ENCODE measurements around the gene SRGAP1. TPM values are rescaled to one million over a fixed set of nuclear protein-coding genes. Genes with fewer than 3 reads are reported as not detected.
"Not testable (repeated sequence)": the region's sequence is repeated elsewhere in the genome, so short reads cannot be mapped to it uniquely, and the experiment has no call there.

Gene SRGAP1
- total and polyA plus RNA-seq, 2 experiments from 2014 or later, result 13.0 to 29.4 TPM

DNA sequence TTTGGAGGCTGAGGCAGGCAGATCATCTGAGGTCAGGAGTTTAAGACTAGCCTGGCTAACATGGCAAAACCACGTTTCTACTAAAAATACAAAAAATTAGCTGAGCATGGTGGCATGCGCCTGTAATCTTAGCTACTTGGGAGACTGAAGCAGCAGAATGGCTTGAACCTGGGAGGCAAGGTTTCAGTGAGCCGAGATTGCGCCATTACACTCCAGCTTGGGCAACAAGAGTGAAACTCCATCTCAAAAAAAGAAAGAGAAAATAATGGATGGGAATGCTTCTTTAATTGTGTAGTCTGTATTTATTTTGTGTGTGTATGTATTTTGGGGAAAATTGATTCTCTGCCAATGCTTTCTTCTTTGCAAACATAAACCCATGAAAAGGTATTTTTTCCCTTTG lies 32.5 kb downstream of the SRGAP1 start:
- H3K27me3 ChIP-seq (replicated peaks; ENCODE audit: insufficient read depth), result no peaks in the 10 kb centered on the region
- in situ Hi-C loops (cut with MboI), result no loop called here
- H3K36me3 ChIP-seq (ENCODE audit: low read depth), result 0 out of 2 replicates have a peak, but pooled peaks cover 5% of the 10 kb centered on the region
- peaks cover 15% of the 10 kb centered on the region; the same call in 1 of the 2 replicates for H3K4me1 ChIP-seq (ENCODE audit: insufficient read depth)
- H3K4me2 ChIP-seq (ENCODE audit: unreplicated experiment), result no peak overlapping the region
- no peak overlapping the region for H3K27ac ChIP-seq
- H3K79me2 ChIP-seq (ENCODE audit: insufficient read depth), result peaks cover 100% of the 10 kb centered on the region
- H3F3A ChIP-seq (ENCODE audit: insufficient read depth), result peaks cover 16% of the 10 kb centered on the region
- no peak overlapping the region for H2AFZ ChIP-seq
- no peaks in the 10 kb centered on the region for H3K9me2 ChIP-seq (ENCODE audit: insufficient read depth)
- no peak for TF ChIP-seq EZH2phosphoT487 (IDR thresholded peaks at IDR 0.05; ENCODE audit: insufficient read depth, low read depth)
- TF ChIP-seq EZH2 (IDR thresholded peaks at IDR 0.05; ENCODE audit: insufficient read depth, poor library complexity, severe bottlenecking), result no peak
- H3K4me3 ChIP-seq, result no peak overlapping the region
- no peaks in the 10 kb centered on the region for H3K9me3 ChIP-seq (ENCODE audit: low read depth)
- WGBS, 2 experiments (ENCODE audit: low coverage in 1 of 2, low lambda C conversion rate in 2 of 2, missing lambda C conversion rate in 2 of 2), result 78% methylated on average over 4 of the region's 4 CpGs
- DNase-seq, result no peak
- H3K9ac ChIP-seq, result no peak overlapping the region
- peaks cover 17% of the 10 kb centered on the region; the same call in 1 of the 2 replicates for H4K20me1 ChIP-seq (ENCODE audit: insufficient read depth)

GRCh38 chr12:63877693-63878092 lies 33.2 kb downstream of the SRGAP1 start:
- in situ Hi-C loops (cut with MboI), result no loop called here
- no peak overlapping the region for H3K27ac ChIP-seq
- WGBS, 2 experiments (ENCODE audit: low coverage in 1 of 2, low lambda C conversion rate in 2 of 2, missing lambda C conversion rate in 2 of 2), result 100% methylated on average over 1 of the region's 1 CpG

DNA sequence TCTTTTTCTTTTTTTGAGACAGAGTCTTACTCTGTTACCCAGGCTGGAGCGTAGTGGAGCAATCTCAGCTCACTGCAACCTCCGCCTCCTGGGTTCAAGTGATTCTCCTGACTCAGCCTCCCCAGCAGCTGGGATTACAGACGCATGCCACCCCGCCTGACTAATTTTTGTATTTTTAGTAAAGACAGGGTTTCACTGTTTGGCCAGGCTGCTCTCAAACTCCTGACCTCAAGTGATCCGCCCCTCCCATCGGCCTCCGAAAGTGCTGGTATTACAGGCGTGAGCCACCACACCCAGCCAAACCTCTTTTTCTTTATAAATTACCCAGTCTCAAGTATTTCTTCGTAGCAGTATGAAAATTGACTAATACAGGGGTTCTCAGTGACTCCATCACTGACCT lies 35.7 kb downstream of the SRGAP1 start:
- H4K20me1 ChIP-seq (ENCODE audit: insufficient read depth), result peaks cover 11% of the 10 kb centered on the region; the same call in 1 of the 2 replicates
- in situ Hi-C loops (cut with MboI); H3K4me2 ChIP-seq (ENCODE audit: unreplicated experiment); H3K27me3 ChIP-seq (replicated peaks; ENCODE audit: insufficient read depth); H3K9me3 ChIP-seq (ENCODE audit: low read depth); H3K27ac ChIP-seq; H3K9ac ChIP-seq; DNase-seq; H3K4me3 ChIP-seq; H3K9me2 ChIP-seq (ENCODE audit: insufficient read depth); H2AFZ ChIP-seq: not testable (repeated sequence)
- H3K79me2 ChIP-seq (ENCODE audit: insufficient read depth), result peaks cover 100% of the 10 kb centered on the region
- H3K4me1 ChIP-seq (ENCODE audit: insufficient read depth), result peaks cover 15% of the 10 kb centered on the region; the same call in 1 of the 2 replicates
- H3K36me3 ChIP-seq (ENCODE audit: low read depth), result peaks cover 11% of the 10 kb centered on the region; the same call in 1 of the 2 replicates
- peaks cover 12% of the 10 kb centered on the region; the same call in 1 of the 2 replicates for H3F3A ChIP-seq (ENCODE audit: insufficient read depth)
- whole genome bisulfite sequencing, 2 experiments (ENCODE audit: low coverage in 1 of 2, low lambda C conversion rate in 2 of 2, missing lambda C conversion rate in 2 of 2), result 92 to 98% methylated on average over 9 of the region's 9 CpGs

More at GRCh38 chr12:63877693-63878092, 33.2 kb downstream of the SRGAP1 start:
- TF ChIP-seq EZH2phosphoT487 (IDR thresholded peaks at IDR 0.05; ENCODE audit: insufficient read depth, low read depth), result no peak
- TF ChIP-seq EZH2 (IDR thresholded peaks at IDR 0.05; ENCODE audit: insufficient read depth, poor library complexity, severe bottlenecking), result no peak
- no peak overlapping the region for H3K4me2 ChIP-seq (ENCODE audit: unreplicated experiment)
- H3K9me2 ChIP-seq (ENCODE audit: insufficient read depth), result no peaks in the 10 kb centered on the region
- no peak overlapping the region for H2AFZ ChIP-seq
- DNase-seq, result no peak
- peaks cover 11% of the 10 kb centered on the region; the same call in 1 of the 2 replicates for H4K20me1 ChIP-seq (ENCODE audit: insufficient read depth)
- H3K9me3 ChIP-seq (ENCODE audit: low read depth), result no peaks in the 10 kb centered on the region
- H3K27me3 ChIP-seq (replicated peaks; ENCODE audit: insufficient read depth), result no peaks in the 10 kb centered on the region
- peaks cover 14% of the 10 kb centered on the region for H3F3A ChIP-seq (ENCODE audit: insufficient read depth)
- peaks cover 15% of the 10 kb centered on the region; the same call in 1 of the 2 replicates for H3K4me1 ChIP-seq (ENCODE audit: insufficient read depth)
- H3K4me3 ChIP-seq, result no peak overlapping the region
- peaks cover 100% of the 10 kb centered on the region for H3K79me2 ChIP-seq (ENCODE audit: insufficient read depth)
- H3K9ac ChIP-seq, result no peak overlapping the region
- H3K36me3 ChIP-seq (ENCODE audit: low read depth), result peaks cover 6% of the 10 kb centered on the region; the same call in 1 of the 2 replicates

GRCh38 chr12:63880742-63881263 lies 36.3 kb downstream of the SRGAP1 start:
- Histone ChIP-seq H3F3A (ENCODE audit: insufficient read depth) (0 out of 2 replicates have a peak, but pooled peaks cover 12% of the 10 kb centered on the region), H3K36me3 (ENCODE audit: low read depth) (peaks cover 11% of the 10 kb centered on the region; the same call in 1 of the 2 replicates), H3K4me1 (ENCODE audit: insufficient read depth) (peaks cover 11% of the 10 kb centered on the region; the same call in 1 of the 2 replicates), H4K20me1 (ENCODE audit: insufficient read depth) (peaks cover 11% of the 10 kb centered on the region; the same call in 1 of the 2 replicates), H3K79me2 (ENCODE audit: insufficient read depth) (peaks cover 100% of the 10 kb centered on the region), H3K4me3 (no peak overlapping the region), H3K9me3 (ENCODE audit: low read depth) (no peaks in the 10 kb centered on the region), H3K27me3 (replicated peaks; ENCODE audit: insufficient read depth) (no peaks in the 10 kb centered on the region), H3K9ac (no peak overlapping the region), H3K4me2 (ENCODE audit: unreplicated experiment) (no peak overlapping the region), H3K9me2 (ENCODE audit: insufficient read depth) (no peaks in the 10 kb centered on the region), H2AFZ (no peak overlapping the region), H3K27ac (no peak overlapping the region)
- in situ Hi-C loops (cut with MboI), result no loop called here
- 76 to 82% methylated on average over 6 of the region's 6 CpGs for WGBS, 2 experiments (ENCODE audit: low coverage in 1 of 2, low lambda C conversion rate in 2 of 2, missing lambda C conversion rate in 2 of 2)
- TF ChIP-seq EZH2phosphoT487 (IDR thresholded peaks at IDR 0.05; ENCODE audit: insufficient read depth, low read depth) (no peak), EZH2 (IDR thresholded peaks at IDR 0.05; ENCODE audit: insufficient read depth, poor library complexity, severe bottlenecking) (no peak)
- DNase-seq, result no peak
